B cell (primary cell): ENCODE data around the gene SRC. TPM values are rescaled to one million over a fixed set of nuclear protein-coding genes. Genes with fewer than 3 reads are reported as not detected.

ENCODE experiments used
- ATAC-seq: fragments of 200-7000 bp; cut with Tn5 transposase; one replicate; pipeline ENCODE4 v1.10.0; 2021; ENCODE audit warnings: low read depth, mild to moderate bottlenecking, moderate number of reproducible peaks, moderate library complexity
- CTCF ChIA-PET: fragments of 350-600 bp; sonication (Branson Sonifier 250); formaldehyde crosslinking; loops from one replicate; lab custom pipeline; 2021; ENCODE audit warnings: antibody characterized with exemption, inconsistent platforms; lab: Charles Lee
- POLR2A ChIA-PET: fragments of 350-600 bp; sonication (Branson Sonifier 250); formaldehyde crosslinking; loops from one replicate; lab custom pipeline; 2021; ENCODE audit warnings: antibody characterized with exemption; lab: Charles Lee
- DNase-seq: peaks from one replicate; pipeline ENCODE4 v3.0.0; 2013
- H2AFZ ChIP-seq: 2 replicates; pipeline ENCODE4 v1.6.1; 2012; ENCODE audit warnings: mild to moderate bottlenecking, low read depth, low read length; ENCODE audit not compliant: insufficient read depth, poor library complexity, severe bottlenecking
- H3K27ac ChIP-seq, 2 donors: 1 replicate in 1 of 2; 2 replicates in 1 of 2; pipeline ENCODE4 v1.5.1; 2012 to 2013; ENCODE audit warnings: low read length in 2 of 2, mild to moderate bottlenecking in 2 of 2, moderate library complexity in 1 of 2
- H3K27me3 ChIP-seq, 4 experiments: fragments of 200-600 bp in 1 of 4; sonication (generic) in 1 of 4; replicated peaks in 1 of 4; 1 replicate in 2 of 4; 2 replicates in 2 of 4; pipeline versions ENCODE4 v1.6.1 to v1.7.0; 2013 to 2016; ENCODE audit warnings: low read length in 3 of 4, mild to moderate bottlenecking in 2 of 4, mixed read lengths in 1 of 4, moderate library complexity in 1 of 4; ENCODE audit not compliant: insufficient read depth in 4 of 4, control insufficient read depth in 3 of 4; ENCODE audit errors: control extremely low read depth in 1 of 4
- H3K36me3 ChIP-seq, 2 experiments: replicated peaks in 1 of 2; 1 replicate in 1 of 2; 2 replicates in 1 of 2; pipeline versions ENCODE4 v1.6.1 to v1.7.1; 2013; ENCODE audit warnings: low read length in 1 of 2; ENCODE audit not compliant: insufficient read depth in 2 of 2, control insufficient read depth in 1 of 2; ENCODE audit errors: control extremely low read depth in 1 of 2, extremely low read depth in 1 of 2
- H3K4me1 ChIP-seq, 2 donors: fragments of 200-600 bp in 1 of 2; sonication (generic) in 1 of 2; 1 replicate in 1 of 2; 2 replicates in 1 of 2; pipeline versions ENCODE4 v1.5.1 to v1.6.1; 2013 to 2017; ENCODE audit warnings: low read length in 2 of 2; ENCODE audit not compliant: control insufficient read depth in 2 of 2, insufficient read depth in 2 of 2
- H3K4me2 ChIP-seq: replicated peaks from 2 replicates; pipeline ENCODE3; 2012; ENCODE audit warnings: mild to moderate bottlenecking, low read depth, low read length; ENCODE audit not compliant: poor library complexity, severe bottlenecking
- H3K4me3 ChIP-seq, 5 experiments: fragments of 200-600 bp in 1 of 5; sonication (generic) in 1 of 5; 1 replicate in 3 of 5; 2 replicates in 2 of 5; pipeline versions ENCODE4 v1.5.1 to v1.7.0; 2011 to 2016; ENCODE audit warnings: low read length in 4 of 5, mild to moderate bottlenecking in 4 of 5, low read depth in 2 of 5, control low read depth in 1 of 5, moderate library complexity in 1 of 5; ENCODE audit not compliant: insufficient read depth in 1 of 5; ENCODE audit errors: control extremely low read depth in 1 of 5, extremely low read depth in 1 of 5
- H3K79me2 ChIP-seq: fragments of 200-600 bp; sonication (generic); one replicate; pipeline ENCODE4 v1.6.0; 2016; ENCODE audit warnings: low read length; ENCODE audit not compliant: control insufficient read depth, insufficient read depth
- H3K9ac ChIP-seq: fragments of 200-600 bp; sonication (generic); 2 replicates; pipeline ENCODE4 v1.6.1; 2017; ENCODE audit warnings: mild to moderate bottlenecking, low read length, moderate library complexity
- H3K9me3 ChIP-seq, 3 donors: one replicate each; pipeline versions ENCODE4 v1.6.1 to v1.7.1; 2013; ENCODE audit warnings: low read length in 2 of 3; ENCODE audit not compliant: control insufficient read depth in 2 of 3, insufficient read depth in 1 of 3; ENCODE audit errors: control extremely low read depth in 1 of 3
- H4K20me1 ChIP-seq: 2 replicates; pipeline ENCODE4 v1.6.0; 2012; ENCODE audit warnings: mild to moderate bottlenecking, low read length; ENCODE audit not compliant: insufficient read depth, control insufficient read depth, poor library complexity, severe bottlenecking
- H3K27ac Mint-ChIP-seq: one replicate; pipeline ENCODE4 v1.8.0; 2021; ENCODE audit warnings: mixed read lengths
- H3K27me3 Mint-ChIP-seq: one replicate; pipeline ENCODE4 v1.8.0; 2021; ENCODE audit warnings: mixed read lengths
- H3K4me1 Mint-ChIP-seq: one replicate; pipeline ENCODE4 v1.8.0; 2021; ENCODE audit warnings: mixed read lengths
- H3K4me3 Mint-ChIP-seq: one replicate; pipeline ENCODE4 v1.8.0; 2021; ENCODE audit warnings: mixed read lengths
- H3K9me3 Mint-ChIP-seq: one replicate; pipeline ENCODE4 v1.8.0; 2022; ENCODE audit warnings: mixed read lengths; ENCODE audit not compliant: insufficient read depth
- CTCF ChIP-seq: fragments of 200-600 bp; IDR thresholded peaks from one replicate; pipeline ENCODE4 v1.8.0; 2022; ENCODE audit warnings: antibody characterized with exemption, mild to moderate bottlenecking
- EZH2 ChIP-seq: IDR thresholded peaks from 2 replicates; pipeline ENCODE4 v1.6.1; 2012; ENCODE audit warnings: borderline replicate concordance, low read depth, mild to moderate bottlenecking, moderate library complexity, low read length; ENCODE audit not compliant: insufficient read depth, poor library complexity, severe bottlenecking
- WGBS: methylation state at CpG from one replicate; pipeline ENCODE4 v1.1.5; 2013; ENCODE audit warnings: missing lambda C conversion rate; ENCODE audit not compliant: insufficient coverage; 5-methylcytosine and 5-hydroxymethylcytosine counted together
- intact Hi-C: fragments of 100-400 bp; cut with micrococcal nuclease; formaldehyde crosslinking; loops from one replicate; pipeline ENCODE4 v1.10.0; 2022
- polyA plus RNA-seq: library from polyadenylated mRNA; depleted of rRNA; stranded (reverse); fragments of >200 nt; gene quantifications from 2 replicates; pipeline ENCODE4 v1.2.3, GENCODE V29; 2012
- total RNA-seq, 2 donors: library from RNA; stranded (reverse); fragments of 120-200 nt in 1 of 2; gene quantifications; 1 replicate in 1 of 2; 2 replicates in 1 of 2; pipeline versions ENCODE4 v1.2.3 to v1.2.4, GENCODE V29; 2013 to 2022

Gene SRC
- total and polyA plus RNA-seq, 2 donors (not counting 1 experiment from before 2014, with no cell fraction given), result 6.5 to 16.8 TPM

DNA sequence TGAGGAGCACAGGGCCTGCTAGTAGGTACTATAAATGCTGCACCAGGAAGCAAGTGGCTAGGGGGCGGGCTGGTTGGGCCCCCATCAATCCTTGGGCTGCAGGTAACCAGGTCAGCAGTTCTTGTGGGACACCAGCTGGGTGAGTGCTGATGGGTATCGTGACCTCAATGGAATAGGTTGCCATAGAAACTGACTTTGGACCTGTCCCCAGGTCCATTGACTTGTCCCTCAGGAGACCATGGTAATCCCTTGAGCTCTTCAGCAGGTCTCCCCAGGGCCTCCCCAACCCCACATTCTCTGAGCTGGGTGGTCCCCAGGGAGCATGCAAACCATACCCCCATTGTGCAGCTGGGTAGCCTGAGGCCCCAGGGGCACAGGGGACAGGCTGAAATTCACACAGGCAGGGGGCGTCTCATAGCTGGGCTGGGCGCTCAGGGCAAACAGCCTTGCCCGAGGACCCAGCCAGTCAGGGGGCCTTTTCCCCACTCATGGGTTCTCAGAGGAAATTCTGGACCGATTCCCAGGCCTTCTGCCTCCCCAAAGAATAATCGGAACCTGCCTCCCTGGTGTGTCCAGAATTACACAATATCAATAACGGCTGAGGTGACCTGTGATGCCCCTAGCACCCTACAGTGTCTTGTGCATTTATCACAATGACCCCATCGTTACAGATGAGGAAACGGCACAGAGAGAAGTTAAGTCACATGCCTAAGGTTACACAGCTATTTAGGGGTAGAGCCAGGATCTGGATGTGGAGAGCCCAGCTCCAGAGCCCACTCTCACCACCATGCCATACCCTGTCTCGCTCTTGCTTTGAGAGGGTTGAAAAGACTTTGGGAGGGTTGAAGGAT lies 35.9 kb downstream of the SRC start:
- ChIA-PET CTCF (interaction anchor here (0.7 to 6.0 kb wide), 12 partner anchors 17 to 186 kb away, joined by 3 to 67 read pairs (median 4); partner anchors contain the start of gene MANBAL), POLR2A (interaction anchor here (0.8 to 1.9 kb wide), 4 partner anchors 18 to 66 kb away, joined by 3 to 9 read pairs (median 5); no protein-coding TSS in a partner anchor)
- Histone ChIP-seq H3K9me3 (no peaks in the 10 kb centered on the region), H3K27me3 (no peaks in the 10 kb centered on the region), H3K36me3 (no peaks in the 10 kb centered on the region), H3K79me2 (peaks cover 5% of the 10 kb centered on the region), H3K4me1 (peaks cover 10 to 47% of the 10 kb centered on the region in 2 donors), H2AFZ (no peak overlapping the region), H4K20me1 (no peaks in the 10 kb centered on the region), H3K4me2 (peak overlapping the region; percentile 13), H3K27ac (no peak overlapping the region), H3K4me3 (no peak overlapping the region), H3K9ac (no peak overlapping the region)
- peak overlapping the region; percentile 83 for H3K27ac Mint-ChIP-seq
- peak; percentile 72 for ATAC-seq
- 71% methylated on average over 8 of the region's 11 CpGs for WGBS
- peaks cover 45% of the 10 kb centered on the region for H3K4me1 Mint-ChIP-seq
- DNase-seq, result peak; percentile 59
- intact Hi-C loops, result loop anchor here (2.0 to 5.0 kb wide), 2 partner anchors 15 to 45 kb away; no protein-coding TSS in a partner anchor
- H3K4me3 Mint-ChIP-seq, result peak overlapping the region; percentile 51
- H3K9me3 Mint-ChIP-seq, result no peaks in the 10 kb centered on the region
- H3K27me3 Mint-ChIP-seq, result no peaks in the 10 kb centered on the region
- TF ChIP-seq EZH2, result no peak
- no peak for TF ChIP-seq CTCF
